ENCODE measurements around the gene NXPH1. TPM values are rescaled to one million over a fixed set of nuclear protein-coding genes. Genes with fewer than 3 reads are reported as not detected.

Gene NXPH1
- total RNA-seq, 2 donors from 2014 or later, result not detected

Other genes with a start within 250 kb of the NXPH1 start
- gene ICA1, start 171.4 kb upstream of the NXPH1 start, total RNA-seq, result 1 to 10 TPM; 2.7 to 4.6 TPM